GM18505 (cell line): ENCODE measurements around the gene PPP5C.
"Not testable (repeated sequence)": the region's sequence is repeated elsewhere in the genome, so short reads cannot be mapped to it uniquely, and the experiment has no call there.

Experiments used
- ATAC-seq: cut with Tn5 transposase; IDR thresholded peaks from one replicate; pipeline ENCODE4 v1.9.1; 2021; ENCODE audit not compliant: unreplicated experiment
- POLR2A ChIP-seq: IDR thresholded peaks from 4 replicates; pipeline ENCODE4 v1.6.1; 2011; ENCODE audit warnings: borderline replicate concordance; ENCODE audit not compliant: insufficient read depth, insufficient read length; ENCODE audit errors: extremely low read depth

The PPP5C gene

GRCh38 chr19:46317339-46317738 lies 29.5 kb upstream of the PPP5C start:
- TF ChIP-seq POLR2A: no peak
- no peak for ATAC-seq

GRCh38 chr19:46319613-46320012 lies 27.3 kb upstream of the PPP5C start:
- no peak for ATAC-seq
- no peak for TF ChIP-seq POLR2A

- ATAC-seq: no peak
- no peak for TF ChIP-seq POLR2A
Measured at GRCh38 chr19:46320559-46320958, 26.3 kb upstream of the PPP5C start.

- ATAC-seq: no peak
- TF ChIP-seq POLR2A: no peak
Measured at GRCh38 chr19:46321653-46322052, 25.2 kb upstream of the PPP5C start.

- ATAC-seq: not testable (repeated sequence)
Measured at GRCh38 chr19:46323227-46323626, 23.7 kb upstream of the PPP5C start.

GRCh38 chr19:46324277-46324676 lies 22.6 kb upstream of the PPP5C start:
- ATAC-seq: no peak
- TF ChIP-seq POLR2A: no peak

- no peak for TF ChIP-seq POLR2A
- no peak for ATAC-seq
Measured at GRCh38 chr19:46326608-46327007, 20.3 kb upstream of the PPP5C start.

- no peak for TF ChIP-seq POLR2A
- ATAC-seq: no peak
Measured at GRCh38 chr19:46328079-46328478, 18.8 kb upstream of the PPP5C start.

- TF ChIP-seq POLR2A: no peak
- ATAC-seq: no peak
Measured at GRCh38 chr19:46330319-46330918, 16.5 kb upstream of the PPP5C start.

- no peak for ATAC-seq
- TF ChIP-seq POLR2A: no peak
Measured at GRCh38 chr19:46337487-46337886, 9.4 kb upstream of the PPP5C start.

GRCh38 chr19:46339446-46339845 lies 7.4 kb upstream of the PPP5C start:
- ATAC-seq: no peak
- no peak for TF ChIP-seq POLR2A

GRCh38 chr19:46340051-46340659 lies 6.7 kb upstream of the PPP5C start:
- ATAC-seq: no peak
- TF ChIP-seq POLR2A: no peak

GRCh38 chr19:46341937-46342336 lies 5.0 kb upstream of the PPP5C start:
- no peak for ATAC-seq
- TF ChIP-seq POLR2A: no peak

GRCh38 chr19:46344363-46344762 lies 2.5 kb upstream of the PPP5C start:
- no peak for ATAC-seq
- no peak for TF ChIP-seq POLR2A

- no peak for ATAC-seq
- no peak for TF ChIP-seq POLR2A
Measured at GRCh38 chr19:46345157-46345556, 1.7 kb upstream of the PPP5C start.
